GM19239 (cell line): ENCODE results near the gene GMDS.

Experiments
- DNase-seq: peaks from one replicate; pipeline ENCODE4 v3.0.0; 2011; ENCODE audit warnings: low spot score; ENCODE audit not compliant: insufficient read length
- FAIRE-seq: peaks from 2 replicates; lab custom pipeline; 2011; peaks lifted over from hg19 to GRCh38; lab: Jason Lieb, UNC

The GMDS gene

GRCh38 chr6:2063547-2063946 is 181.9 kb downstream of the GMDS start:
- DNase-seq (no peak), FAIRE-seq (no peak)

- DNase-seq, result no peak
- FAIRE-seq, result no peak
Measured at GRCh38 chr6:2061880-2062279, 183.5 kb downstream of the GMDS start.

GRCh38 chr6:2055911-2056310 is 189.5 kb downstream of the GMDS start:
- DNase-seq (no peak), FAIRE-seq (no peak)

- DNase-seq, result no peak
- FAIRE-seq, result no peak
Measured at GRCh38 chr6:2055143-2055542, 190.3 kb downstream of the GMDS start.

GRCh38 chr6:2054516-2055067 is 190.8 kb downstream of the GMDS start:
- no peak for FAIRE-seq
- DNase-seq, result no peak

- DNase-seq (no peak), FAIRE-seq (no peak)
Measured at GRCh38 chr6:2053691-2054090, 191.7 kb downstream of the GMDS start.

- no peak for FAIRE-seq
- DNase-seq, result no peak
Measured at GRCh38 chr6:2047855-2048254, 197.6 kb downstream of the GMDS start.

GRCh38 chr6:2044192-2044591 is 201.2 kb downstream of the GMDS start:
- FAIRE-seq (no peak), DNase-seq (no peak)

- FAIRE-seq, result no peak
- no peak for DNase-seq
Measured at GRCh38 chr6:2042956-2043648, 202.3 kb downstream of the GMDS start.

- FAIRE-seq (no peak), DNase-seq (no peak)
Measured at GRCh38 chr6:2038092-2038491, 207.3 kb downstream of the GMDS start.

- FAIRE-seq, result no peak
- no peak for DNase-seq
Measured at GRCh38 chr6:2037237-2037926, 208.0 kb downstream of the GMDS start.

- FAIRE-seq (no peak), DNase-seq (no peak)
Measured at GRCh38 chr6:2036710-2037023, 208.7 kb downstream of the GMDS start.

- DNase-seq, result no peak
- no peak for FAIRE-seq
Measured at GRCh38 chr6:2035826-2036709, 209.3 kb downstream of the GMDS start.

GRCh38 chr6:2035046-2035445 is 210.4 kb downstream of the GMDS start:
- FAIRE-seq (no peak), DNase-seq (no peak)

GRCh38 chr6:2034256-2034655 is 211.1 kb downstream of the GMDS start:
- FAIRE-seq (no peak), DNase-seq (no peak)

- DNase-seq (no peak), FAIRE-seq (no peak)
Measured at GRCh38 chr6:2033544-2033943, 211.9 kb downstream of the GMDS start.

- DNase-seq (no peak), FAIRE-seq (no peak)
Measured at GRCh38 chr6:2030682-2031244, 214.6 kb downstream of the GMDS start.

GRCh38 chr6:2029952-2030351 is 215.5 kb downstream of the GMDS start:
- FAIRE-seq (no peak), DNase-seq (no peak)

- peak; percentile 4 for FAIRE-seq
Measured at GRCh38 chr6:2029130-2029794, 216.1 kb downstream of the GMDS start.

GRCh38 chr6:2028457-2029038 is 216.9 kb downstream of the GMDS start:
- peak; percentile 87 for FAIRE-seq
- peak; percentile 18 for DNase-seq

More at GRCh38 chr6:2029130-2029794, 216.1 kb downstream of the GMDS start:
- DNase-seq, result no peak
